HUES48 (cell line): ENCODE data around the gene U2AF2.

Source experiments
- H3K27ac ChIP-seq: one replicate; pipeline ENCODE4 v1.7.0; 2013; ENCODE audit warnings: low read depth, low read length, inconsistent platforms
- H3K27me3 ChIP-seq: 2 replicates; pipeline ENCODE4 v1.6.1; 2013; ENCODE audit warnings: mild to moderate bottlenecking, low read length; ENCODE audit not compliant: control insufficient read depth, insufficient read depth
- H3K36me3 ChIP-seq: 2 replicates; pipeline ENCODE4 v1.6.1; 2013; ENCODE audit warnings: low read length; ENCODE audit not compliant: control insufficient read depth, insufficient read depth
- H3K4me1 ChIP-seq: 2 replicates; pipeline ENCODE4 v1.6.1; 2013; ENCODE audit warnings: mild to moderate bottlenecking, low read length; ENCODE audit not compliant: control insufficient read depth, insufficient read depth
- H3K4me3 ChIP-seq: 2 replicates; pipeline ENCODE4 v1.5.1; 2013; ENCODE audit warnings: mild to moderate bottlenecking, low read depth, low read length
- H3K9ac ChIP-seq: 2 replicates; pipeline ENCODE4 v1.6.1; 2013; ENCODE audit warnings: mild to moderate bottlenecking, low read depth, low read length, moderate library complexity
- H3K9me3 ChIP-seq: 2 replicates; pipeline ENCODE4 v1.6.1; 2013; ENCODE audit warnings: low read length; ENCODE audit not compliant: control insufficient read depth, insufficient read depth

Gene U2AF2

DNA sequence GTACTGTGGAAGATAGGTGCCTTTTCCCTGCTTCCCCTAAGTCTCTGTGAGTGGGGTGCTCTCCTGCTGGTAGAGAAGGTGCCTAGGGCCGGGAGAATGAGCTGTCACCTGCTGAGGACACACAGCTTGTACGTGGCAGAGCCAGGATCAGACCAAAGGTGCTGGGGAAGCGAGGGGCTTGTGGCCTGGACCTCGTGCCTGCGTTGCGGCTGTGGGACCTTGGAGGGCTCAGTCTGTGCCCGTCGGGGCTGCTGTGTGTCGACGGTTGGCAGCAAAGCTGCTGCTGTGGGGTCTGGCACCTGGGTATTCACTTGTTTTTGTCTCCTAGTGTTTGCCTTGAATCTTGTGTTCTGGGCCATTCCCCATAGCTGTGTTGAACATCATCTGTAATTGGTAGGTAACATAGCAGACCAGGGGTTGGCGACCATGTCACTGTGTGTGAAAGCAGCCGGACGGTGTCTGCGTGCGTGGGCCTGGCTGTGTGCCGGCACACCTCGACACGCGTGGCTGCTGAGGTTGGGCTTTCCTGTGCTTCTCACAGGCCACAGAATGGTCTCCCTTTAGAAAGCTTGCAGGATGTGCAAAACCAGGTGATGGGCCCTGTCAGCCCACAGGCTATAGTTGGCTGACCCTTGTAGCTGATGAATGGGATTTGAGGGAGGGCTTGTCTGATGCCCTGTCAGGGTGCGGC is 9.2 kb downstream of the U2AF2 start:
- H3K9me3 ChIP-seq: no peaks in the 10 kb centered on the region
- no peak overlapping the region for H3K27ac ChIP-seq
- H3K4me1 ChIP-seq: no peaks in the 10 kb centered on the region
- peaks cover 93% of the 10 kb centered on the region for H3K36me3 ChIP-seq
- no peak overlapping the region for H3K9ac ChIP-seq
- no peak overlapping the region for H3K4me3 ChIP-seq
- no peaks in the 10 kb centered on the region for H3K27me3 ChIP-seq

GRCh38 chr19:55666343-55667005 is 11.6 kb downstream of the U2AF2 start:
- Histone ChIP-seq H3K9ac (no peak overlapping the region), H3K4me1 (no peaks in the 10 kb centered on the region), H3K36me3 (peaks cover 91% of the 10 kb centered on the region), H3K9me3 (no peaks in the 10 kb centered on the region), H3K4me3 (no peak overlapping the region), H3K27me3 (no peaks in the 10 kb centered on the region), H3K27ac (no peak overlapping the region)

- Histone ChIP-seq H3K27me3 (no peaks in the 10 kb centered on the region), H3K4me1 (peaks cover 1% of the 10 kb centered on the region; the same call in 1 of the 2 replicates), H3K4me3 (no peak overlapping the region), H3K9ac (no peak overlapping the region), H3K27ac (no peak overlapping the region), H3K9me3 (no peaks in the 10 kb centered on the region), H3K36me3 (peaks cover 85% of the 10 kb centered on the region)
These were observed 12.2 kb downstream of the U2AF2 start for GRCh38 chr19:55667006-55667381.

GRCh38 chr19:55667511-55667910 is 12.7 kb downstream of the U2AF2 start:
- Histone ChIP-seq H3K36me3 (peaks cover 85% of the 10 kb centered on the region), H3K27me3 (no peaks in the 10 kb centered on the region), H3K9me3 (no peaks in the 10 kb centered on the region), H3K27ac (no peak overlapping the region), H3K4me3 (no peak overlapping the region), H3K9ac (no peak overlapping the region), H3K4me1 (peaks cover 7% of the 10 kb centered on the region)

GRCh38 chr19:55667958-55668357 is 13.1 kb downstream of the U2AF2 start:
- Histone ChIP-seq H3K4me1 (peaks cover 7% of the 10 kb centered on the region), H3K36me3 (peaks cover 82% of the 10 kb centered on the region), H3K9me3 (no peaks in the 10 kb centered on the region), H3K9ac (no peak overlapping the region), H3K4me3 (no peak overlapping the region), H3K27me3 (no peaks in the 10 kb centered on the region), H3K27ac (no peak overlapping the region)

DNA sequence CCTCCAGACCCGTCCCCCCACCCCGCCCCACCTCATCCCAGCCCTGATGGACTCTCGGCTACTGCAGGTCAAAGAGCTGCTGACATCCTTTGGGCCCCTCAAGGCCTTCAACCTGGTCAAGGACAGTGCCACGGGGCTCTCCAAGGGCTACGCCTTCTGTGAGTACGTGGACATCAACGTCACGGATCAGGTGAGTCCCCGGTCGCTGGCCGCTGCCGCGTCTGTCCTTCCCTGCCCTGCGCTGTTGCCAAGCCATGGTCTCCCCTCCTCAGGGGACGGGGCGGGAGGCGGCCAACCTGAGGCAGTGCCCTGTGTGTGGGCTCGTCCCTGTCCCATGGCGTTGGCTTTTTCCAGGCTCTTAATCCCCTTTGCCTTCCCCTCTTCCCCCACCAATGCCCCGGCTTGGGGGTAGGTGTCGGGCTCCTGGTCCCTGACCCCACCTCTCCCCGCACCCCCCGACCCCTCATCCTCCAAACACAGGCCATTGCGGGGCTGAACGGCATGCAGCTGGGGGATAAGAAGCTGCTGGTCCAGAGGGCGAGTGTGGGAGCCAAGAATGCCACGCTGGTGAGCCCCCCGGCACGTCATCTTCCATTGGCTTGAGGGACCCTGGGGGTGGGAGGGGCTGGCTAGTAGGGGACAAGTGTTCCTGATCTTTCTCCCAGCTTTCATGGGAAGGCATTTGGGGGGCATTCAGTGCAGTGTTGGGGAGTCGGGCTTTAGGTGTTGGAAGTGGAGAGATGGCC is 13.9 kb downstream of the U2AF2 start:
- no peaks in the 10 kb centered on the region for H3K9me3 ChIP-seq
- H3K27ac ChIP-seq: no peak overlapping the region
- H3K4me1 ChIP-seq: peaks cover 12% of the 10 kb centered on the region
- H3K9ac ChIP-seq: no peak overlapping the region
- H3K27me3 ChIP-seq: no peaks in the 10 kb centered on the region
- no peak overlapping the region for H3K4me3 ChIP-seq
- H3K36me3 ChIP-seq: peaks cover 79% of the 10 kb centered on the region

DNA sequence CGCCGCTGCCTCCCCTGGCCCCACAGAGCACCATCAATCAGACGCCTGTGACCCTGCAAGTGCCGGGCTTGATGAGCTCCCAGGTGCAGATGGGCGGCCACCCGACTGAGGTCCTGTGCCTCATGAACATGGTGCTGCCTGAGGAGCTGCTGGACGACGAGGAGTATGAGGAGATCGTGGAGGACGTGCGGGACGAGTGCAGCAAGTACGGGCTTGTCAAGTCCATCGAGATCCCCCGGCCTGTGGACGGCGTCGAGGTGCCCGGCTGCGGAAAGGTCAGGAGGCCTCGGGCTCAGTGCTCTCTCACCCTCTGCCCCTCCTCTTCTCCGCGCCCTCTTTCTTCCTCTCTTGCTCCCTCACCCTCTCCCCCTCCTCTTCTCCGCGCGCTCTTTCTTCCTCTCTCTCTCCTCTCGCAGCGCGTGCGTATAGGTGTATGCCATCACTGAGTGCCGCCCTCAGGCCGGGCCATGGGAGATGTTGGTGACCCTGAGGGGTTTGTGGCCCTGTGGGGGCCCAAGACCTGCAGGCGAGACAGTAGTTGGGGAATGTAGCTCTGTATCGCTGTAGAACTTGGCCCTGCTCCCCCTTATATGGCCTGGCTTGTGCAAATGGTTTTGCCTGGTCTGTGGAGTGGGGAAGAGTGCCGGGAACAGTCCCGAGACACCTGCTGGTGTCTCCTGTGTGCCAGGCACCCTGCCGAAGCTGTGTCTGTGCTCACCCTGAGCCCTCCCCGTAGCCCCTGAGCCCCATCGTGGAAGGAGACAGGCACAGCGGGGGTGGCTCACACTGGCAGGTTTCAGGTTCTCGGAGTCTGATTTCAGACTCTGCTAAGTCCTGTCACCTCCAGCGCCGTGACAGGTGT is 14.8 kb downstream of the U2AF2 start:
- H3K27me3 ChIP-seq: no peaks in the 10 kb centered on the region
- peaks cover 12% of the 10 kb centered on the region for H3K4me1 ChIP-seq
- no peak overlapping the region for H3K27ac ChIP-seq
- H3K4me3 ChIP-seq: no peak overlapping the region
- no peaks in the 10 kb centered on the region for H3K9me3 ChIP-seq
- H3K9ac ChIP-seq: no peak overlapping the region
- peaks cover 71% of the 10 kb centered on the region for H3K36me3 ChIP-seq

- Histone ChIP-seq H3K9me3 (no peaks in the 10 kb centered on the region), H3K4me3 (no peak overlapping the region), H3K4me1 (peaks cover 12% of the 10 kb centered on the region), H3K27ac (no peak overlapping the region), H3K9ac (no peak overlapping the region), H3K27me3 (no peaks in the 10 kb centered on the region), H3K36me3 (peaks cover 66% of the 10 kb centered on the region)
These were observed 15.6 kb downstream of the U2AF2 start for GRCh38 chr19:55670280-55671053.

GRCh38 chr19:55671054-55671378 is 16.2 kb downstream of the U2AF2 start:
- Histone ChIP-seq H3K27ac (no peak overlapping the region), H3K4me3 (no peak overlapping the region), H3K9ac (no peak overlapping the region), H3K9me3 (no peaks in the 10 kb centered on the region), H3K27me3 (no peaks in the 10 kb centered on the region), H3K36me3 (peaks cover 62% of the 10 kb centered on the region), H3K4me1 (peaks cover 14% of the 10 kb centered on the region)

- no peak overlapping the region for H3K27ac ChIP-seq
- peaks cover 22% of the 10 kb centered on the region for H3K4me1 ChIP-seq
- no peak overlapping the region for H3K9ac ChIP-seq
- H3K9me3 ChIP-seq: no peaks in the 10 kb centered on the region
- H3K4me3 ChIP-seq: no peak overlapping the region
- H3K27me3 ChIP-seq: no peaks in the 10 kb centered on the region
- H3K36me3 ChIP-seq: peaks cover 52% of the 10 kb centered on the region
These were observed 17.6 kb downstream of the U2AF2 start for GRCh38 chr19:55672418-55672817.
